GM21825 (cell line): ENCODE measurements around the gene GPSM3.
A peak's percentile ranks its signal among the peaks of the same experiment; 100 is the strongest.
"Not testable (repeated sequence)": the region's sequence is repeated elsewhere in the genome, so short reads cannot be mapped to it uniquely, and the experiment has no call there.

Experiments used
- ATAC-seq: cut with Tn5 transposase; IDR thresholded peaks from one replicate; pipeline ENCODE4 v1.9.1; 2021; ENCODE audit warnings: mild to moderate bottlenecking, moderate library complexity; ENCODE audit not compliant: unreplicated experiment

The GPSM3 gene

DNA sequence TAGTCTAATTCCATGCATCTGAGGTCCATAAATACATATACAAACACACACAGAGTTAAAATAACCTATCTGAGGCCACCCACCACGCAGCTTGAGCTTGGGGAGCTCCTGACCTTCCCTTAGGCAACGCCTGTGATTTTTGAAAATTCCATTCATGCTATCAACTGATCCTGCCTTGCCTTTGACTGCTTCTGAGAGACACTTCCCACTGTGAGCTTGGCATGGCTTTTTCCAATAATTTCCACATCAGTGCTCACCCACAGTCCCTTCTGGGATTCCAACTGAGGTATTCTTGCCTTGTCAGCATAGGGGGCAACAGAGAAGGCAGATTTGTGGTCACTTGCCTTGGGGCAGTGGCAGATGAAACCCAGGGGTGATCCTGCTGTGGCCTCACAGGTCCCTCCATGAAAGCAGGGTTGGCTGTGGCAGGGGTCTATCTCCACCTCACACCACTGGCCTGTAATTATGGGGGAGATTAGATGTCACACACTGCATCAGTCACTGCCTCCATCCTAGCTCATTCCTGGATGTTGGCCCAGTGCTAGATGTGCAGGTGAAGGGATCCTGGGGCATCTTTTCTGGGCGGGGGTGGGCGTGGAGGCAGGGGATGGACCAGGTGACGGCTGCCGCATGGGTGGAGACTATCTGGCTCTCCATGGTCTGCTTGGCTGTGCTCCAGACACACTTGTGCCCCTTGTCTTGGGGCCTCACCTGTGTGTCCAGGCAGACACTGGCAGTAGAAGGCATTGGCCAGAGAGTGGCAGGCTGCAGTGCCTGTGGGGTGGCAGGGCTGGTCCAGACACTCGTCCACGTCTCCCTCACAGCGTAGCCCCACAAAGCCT lies 11.2 kb upstream of the GPSM3 start:
- ATAC-seq, result no peak

DNA sequence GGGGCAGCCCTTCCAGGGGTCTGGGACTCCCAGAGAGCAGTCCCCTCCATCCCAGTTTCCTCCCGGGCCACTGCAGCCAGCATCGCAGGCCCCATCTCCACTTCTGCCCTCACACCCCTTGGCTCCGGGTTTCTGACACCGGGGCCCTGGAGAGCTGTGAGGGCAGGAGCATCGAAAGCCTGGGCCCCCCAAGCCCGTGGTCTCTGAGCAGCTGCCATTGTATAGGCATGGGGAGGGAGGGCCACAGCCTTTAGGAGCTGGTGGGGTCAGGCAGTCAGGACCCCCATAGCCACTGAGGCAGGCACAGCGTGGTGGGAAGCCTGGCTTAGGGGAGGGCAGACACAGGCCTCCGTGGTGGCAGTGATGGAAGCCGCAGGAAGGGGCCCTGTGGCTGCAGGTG lies 9.7 kb upstream of the GPSM3 start:
- no peak for ATAC-seq

GRCh38 chr6:32200711-32201475 lies 8.4 kb upstream of the GPSM3 start:
- ATAC-seq, result no peak

GRCh38 chr6:32198866-32199265 lies 6.4 kb upstream of the GPSM3 start:
- no peak for ATAC-seq

- no peak for ATAC-seq
Observed at GRCh38 chr6:32198345-32198696, 5.9 kb upstream of the GPSM3 start.

DNA sequence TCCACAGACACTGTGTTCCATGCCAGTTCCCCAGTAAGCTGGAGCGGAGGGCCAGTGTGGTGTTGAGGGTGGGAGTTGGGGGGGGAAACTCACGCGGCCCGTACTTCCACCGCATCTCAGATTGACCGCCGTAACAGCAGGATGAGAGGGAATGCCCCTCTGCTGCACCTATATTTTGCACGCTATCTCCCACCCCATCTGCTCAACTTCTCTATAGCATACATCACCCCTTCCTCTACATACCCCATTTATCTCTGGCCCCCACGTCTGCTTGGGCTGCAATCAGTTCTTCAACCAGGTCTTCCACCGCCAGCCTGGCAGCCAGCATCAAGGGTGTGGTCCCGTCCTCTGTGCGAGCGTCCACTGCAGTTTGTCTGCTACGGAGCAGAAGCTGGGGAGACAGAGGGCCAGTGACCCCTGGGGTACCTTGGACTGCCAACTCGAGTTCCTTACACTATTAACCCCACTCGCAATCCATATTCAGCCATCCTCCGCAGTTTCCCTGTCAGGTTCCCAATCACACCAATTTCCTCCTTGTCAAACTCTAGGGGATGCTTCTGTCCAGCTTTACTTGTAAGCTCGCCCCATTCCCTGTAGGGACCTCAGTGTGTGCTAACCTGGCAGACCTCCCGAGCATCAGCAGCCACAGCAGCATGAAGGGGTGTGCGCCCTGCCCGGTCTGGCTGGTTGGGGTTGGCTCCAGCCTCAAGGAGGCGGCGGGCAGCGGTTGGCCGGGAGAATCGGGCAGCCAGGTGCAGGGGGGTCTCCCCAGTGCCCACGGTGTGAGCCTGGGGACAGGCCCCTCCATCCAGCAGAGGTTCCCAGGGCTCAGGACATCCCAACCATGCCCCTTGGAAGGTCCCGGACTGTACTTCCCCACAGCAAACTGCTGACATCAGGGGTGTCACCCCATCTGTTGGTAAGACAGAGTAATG lies 4.5 kb upstream of the GPSM3 start:
- ATAC-seq, result no peak

DNA sequence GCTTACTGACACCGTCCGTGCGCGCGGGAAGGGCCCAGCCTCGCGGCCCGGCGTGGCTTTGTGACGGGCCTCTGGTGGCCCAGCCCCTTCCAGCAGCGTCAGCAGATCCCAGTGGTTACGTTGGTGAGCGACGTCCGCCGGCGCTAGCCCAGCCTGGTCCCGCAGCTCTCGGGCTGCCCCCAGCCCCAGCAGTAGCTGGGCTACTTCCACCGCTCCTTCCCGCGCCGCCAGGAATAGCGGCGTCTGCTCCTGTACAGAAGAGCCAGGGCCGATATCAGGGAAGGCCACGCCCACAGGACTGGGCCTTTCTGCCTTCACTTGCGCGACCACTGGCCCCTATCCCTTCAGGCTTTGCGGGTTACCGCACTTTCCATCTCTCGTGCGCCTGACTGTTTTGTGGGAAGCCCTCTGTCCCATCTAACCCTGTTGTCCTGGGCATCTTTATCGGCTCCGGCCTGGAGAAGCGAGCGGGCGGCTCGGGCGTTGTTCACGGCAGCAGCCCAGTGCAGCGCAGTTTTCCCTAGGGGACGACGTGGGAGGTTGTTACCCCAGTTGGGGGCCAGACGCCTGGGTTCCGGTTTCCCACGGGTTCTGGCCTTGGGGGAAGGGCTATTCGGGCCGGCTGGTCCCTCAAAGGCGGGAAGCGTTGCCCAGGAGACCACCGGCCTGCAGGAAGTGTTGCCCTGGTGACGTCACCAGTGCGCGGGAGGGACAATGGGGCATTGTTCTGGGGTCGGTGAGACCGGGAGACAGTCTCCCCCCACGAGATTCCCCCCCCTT lies 3.6 kb upstream of the GPSM3 start:
- peak; percentile 16 for ATAC-seq

DNA sequence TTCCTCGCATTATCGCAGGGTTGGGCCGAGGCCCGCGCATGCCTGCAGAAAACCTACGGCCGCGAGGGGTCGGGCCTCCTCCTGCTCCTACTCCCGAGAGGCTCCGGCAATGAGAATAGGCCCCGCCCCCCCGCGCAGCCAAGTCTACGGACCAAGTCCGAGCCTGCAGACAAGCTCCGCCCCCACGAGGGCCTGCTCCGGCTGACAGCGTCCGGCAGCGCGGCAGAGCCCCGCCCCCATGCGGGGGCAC lies 3.1 kb upstream of the GPSM3 start:
- ATAC-seq, result peak; percentile 65

- ATAC-seq, result no peak
Observed at GRCh38 chr6:32194825-32195651, 2.6 kb upstream of the GPSM3 start.

GRCh38 chr6:32194388-32194787 lies 1.9 kb upstream of the GPSM3 start:
- no peak for ATAC-seq

DNA sequence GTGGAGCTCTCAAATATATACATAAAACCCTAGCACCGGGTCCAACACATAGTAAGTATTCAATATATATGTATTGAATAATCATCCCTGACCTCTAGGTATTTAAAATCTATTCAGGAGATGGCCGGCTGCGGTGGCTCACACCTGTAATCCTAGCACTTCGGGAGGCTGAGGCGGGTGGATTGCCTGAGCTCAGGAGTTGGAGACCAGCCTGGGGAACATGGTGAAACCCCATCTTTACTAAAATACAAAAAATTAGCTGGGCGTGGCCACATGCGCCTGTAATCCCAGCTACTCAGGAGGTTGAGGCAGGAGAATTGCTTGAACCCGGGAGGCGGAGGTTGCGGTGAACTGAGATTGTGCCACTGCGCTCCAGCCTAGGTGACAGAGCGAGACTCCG lies 653 bp upstream of the GPSM3 start:
- not testable (repeated sequence) for ATAC-seq

GRCh38 chr6:32191696-32192607 lies 491 bp downstream of the GPSM3 start:
- no peak for ATAC-seq

DNA sequence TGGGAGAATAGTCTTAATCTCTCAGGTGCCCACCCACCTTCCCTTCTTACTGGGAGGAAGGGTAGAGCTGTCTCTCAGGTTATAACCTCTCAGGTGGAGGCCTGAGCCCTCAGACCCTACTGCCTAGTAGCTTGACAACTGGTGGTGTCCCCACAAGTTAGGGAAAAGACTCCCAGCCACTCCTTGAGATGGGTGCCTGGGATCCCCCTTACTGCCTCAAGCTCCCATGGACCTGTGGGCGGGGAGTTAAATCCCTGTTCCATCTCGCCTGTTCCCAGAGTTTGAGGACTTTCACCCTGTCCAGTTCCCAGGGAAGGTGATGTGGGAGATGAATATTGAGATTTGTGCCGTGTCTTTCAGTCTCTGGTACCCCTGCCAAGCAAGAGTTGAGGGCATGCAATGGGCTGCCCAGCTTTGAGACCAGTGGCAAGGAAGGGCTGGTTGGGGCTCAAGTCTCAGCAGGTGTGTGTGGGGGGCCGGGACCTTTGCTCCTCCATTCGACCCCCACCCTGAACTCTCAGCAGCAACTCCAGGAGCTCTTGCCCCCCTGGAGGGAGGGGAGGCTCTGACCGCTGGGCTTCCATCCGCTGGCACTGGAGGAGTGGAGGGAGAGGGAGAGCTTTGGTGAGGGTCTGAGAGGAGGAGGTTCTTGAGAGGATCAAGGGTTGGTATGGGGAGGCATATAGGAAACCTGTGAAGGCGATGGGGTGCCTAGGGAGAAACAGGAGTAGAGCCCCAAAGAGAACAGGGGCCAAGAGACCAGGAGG lies 1.3 kb downstream of the GPSM3 start:
- ATAC-seq, result no peak

- peak; percentile 56 for ATAC-seq
Observed at GRCh38 chr6:32190054-32190851, 2.2 kb downstream of the GPSM3 start, which contains the start of gene PBX2. PBX2 (minus strand) TSS chr6:32190202; CDS start chr6:32189915, 287 bp downstream.

DNA sequence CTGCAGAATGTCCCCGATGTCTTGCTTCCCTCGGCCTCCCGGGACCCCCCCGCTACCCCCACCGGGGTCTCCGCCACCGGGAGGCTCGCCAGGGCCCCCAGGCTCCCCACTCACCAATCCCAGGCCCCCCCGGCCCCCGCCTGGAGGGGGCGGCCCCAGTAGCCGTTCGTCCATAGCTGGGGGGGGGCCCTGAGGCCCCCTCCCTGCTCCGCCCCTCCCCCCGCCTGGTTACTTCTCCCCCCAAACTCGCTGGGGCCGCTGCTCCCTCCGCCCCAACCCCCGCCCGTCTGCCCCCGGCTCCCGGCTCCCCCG lies 2.7 kb downstream of the GPSM3 start:
- no peak for ATAC-seq

GRCh38 chr6:32189069-32189741 lies 3.2 kb downstream of the GPSM3 start:
- no peak for ATAC-seq
